TTC549 (cell line): Measurements from ENCODE around the gene RGPD5.
A peak's percentile ranks its signal among the peaks of the same experiment; 100 is the strongest.
"Not testable (repeated sequence)": the region's sequence is repeated elsewhere in the genome, so short reads cannot be mapped to it uniquely, and the experiment has no call there.

ENCODE experiments used
- FAIRE-seq: peaks from 2 replicates; lab custom pipeline; 2012; peaks lifted over from hg19 to GRCh38; lab: Jason Lieb, UNC

The RGPD5 gene

GRCh38 chr2:109794074-109794737 lies at the start of gene RGPD5:
Gene RGPD5, plus strand, starts transcription at chr2:109794305. Its CDS starts 161 bp downstream, at chr2:109794466.
- not testable (repeated sequence) for FAIRE-seq

- FAIRE-seq = not testable (repeated sequence)
Measured at GRCh38 chr2:109751572-109751971, 42.5 kb upstream of the RGPD5 start.

GRCh38 chr2:109757163-109757824 lies 36.8 kb upstream of the RGPD5 start:
- not testable (repeated sequence) for FAIRE-seq

GRCh38 chr2:109760265-109761042 lies 33.7 kb upstream of the RGPD5 start:
- not testable (repeated sequence) for FAIRE-seq

DNA sequence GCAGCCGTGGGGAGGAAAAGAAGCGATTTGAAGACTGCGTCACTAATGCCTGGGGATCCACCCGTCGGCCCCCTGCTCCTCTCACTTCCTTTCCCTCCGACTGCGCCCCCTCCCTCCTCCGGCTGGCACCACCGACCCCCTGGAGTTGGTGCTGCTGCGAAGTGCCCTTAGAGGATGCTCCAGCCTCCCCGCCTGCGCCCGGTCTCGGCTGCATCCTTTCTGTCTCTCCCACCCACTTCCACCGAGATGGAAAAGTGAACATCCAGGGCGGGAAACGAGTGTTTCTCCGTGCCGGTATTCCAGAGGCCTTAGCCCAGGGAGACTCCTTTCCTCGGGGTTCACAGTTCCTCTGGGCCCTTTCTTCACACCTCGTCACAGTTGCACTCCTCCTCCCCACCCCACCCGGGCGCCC lies 33.1 kb upstream of the RGPD5 start:
- FAIRE-seq = not testable (repeated sequence)

GRCh38 chr2:109761976-109762375 lies 32.1 kb upstream of the RGPD5 start:
- not testable (repeated sequence) for FAIRE-seq

DNA sequence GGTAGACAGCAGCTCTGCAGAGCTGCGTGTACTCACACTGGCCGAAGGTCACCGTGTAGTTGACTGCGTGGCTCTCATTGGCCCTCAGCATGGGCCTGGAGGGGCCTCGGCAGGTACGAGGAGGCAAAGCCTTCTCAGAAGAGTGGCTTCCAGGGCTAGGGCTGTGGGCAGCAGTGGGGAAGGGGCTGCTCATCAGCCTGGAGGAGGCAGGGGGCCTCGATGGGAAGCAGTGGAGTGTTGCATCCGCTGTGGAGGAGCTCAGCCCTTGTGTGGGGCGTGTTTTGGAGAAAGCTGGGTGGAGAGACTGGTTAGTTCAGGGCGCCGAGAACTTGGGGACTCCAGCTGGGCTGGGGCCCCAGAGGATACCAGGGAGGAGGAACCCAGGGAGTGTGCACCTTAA lies 28.0 kb upstream of the RGPD5 start:
- FAIRE-seq = not testable (repeated sequence)

- FAIRE-seq = not testable (repeated sequence)
Measured at GRCh38 chr2:109766886-109767578, 27.1 kb upstream of the RGPD5 start.

DNA sequence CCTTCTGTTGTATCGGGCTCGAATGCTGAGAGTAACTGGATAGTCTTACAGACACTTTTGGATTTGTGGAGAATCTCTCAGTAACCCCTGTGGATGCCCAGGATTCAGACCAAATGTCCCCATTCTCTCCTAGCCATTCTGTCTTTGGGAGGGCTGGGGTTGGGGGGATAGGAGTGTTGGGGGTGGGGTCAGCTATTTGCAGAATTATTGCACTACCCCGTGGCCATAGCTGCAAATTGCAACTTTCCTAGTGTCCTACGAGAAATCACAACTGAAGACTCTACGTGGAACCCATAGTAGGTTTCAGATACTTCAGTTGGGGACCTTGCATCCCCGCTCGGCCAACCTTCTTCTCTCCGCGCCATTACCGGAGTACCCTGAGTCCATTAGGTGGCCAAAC lies 25.2 kb upstream of the RGPD5 start:
- FAIRE-seq = not testable (repeated sequence)

- not testable (repeated sequence) for FAIRE-seq
Measured at GRCh38 chr2:109779118-109779517, 15.0 kb upstream of the RGPD5 start.

GRCh38 chr2:109781147-109781816 lies 12.8 kb upstream of the RGPD5 start:
- not testable (repeated sequence) for FAIRE-seq

DNA sequence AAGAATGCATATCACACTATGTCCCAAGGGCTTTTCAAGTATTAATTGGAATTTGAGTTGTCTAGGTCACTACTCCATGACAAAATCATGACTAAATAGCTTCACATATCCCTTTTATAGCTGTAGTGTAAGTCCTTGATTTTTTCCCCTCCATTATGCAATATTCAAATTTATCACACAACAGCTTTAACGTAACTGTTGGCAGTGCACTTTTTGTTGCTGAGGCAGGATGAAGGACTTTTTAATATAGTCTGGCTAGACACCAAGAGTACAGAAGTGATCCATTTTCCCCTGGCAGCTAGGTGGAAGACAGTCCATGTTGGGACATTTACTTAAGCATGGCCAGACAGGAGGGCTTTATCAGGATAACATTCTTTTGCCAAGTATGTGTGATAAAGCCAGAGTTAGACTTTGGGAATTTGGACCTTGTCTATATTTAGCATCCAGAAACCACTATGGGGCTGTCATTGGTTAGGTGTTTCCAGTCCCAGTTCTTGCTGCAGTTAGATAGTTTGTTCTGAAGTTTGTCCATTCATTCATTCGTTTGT lies 11.6 kb upstream of the RGPD5 start:
- not testable (repeated sequence) for FAIRE-seq

DNA sequence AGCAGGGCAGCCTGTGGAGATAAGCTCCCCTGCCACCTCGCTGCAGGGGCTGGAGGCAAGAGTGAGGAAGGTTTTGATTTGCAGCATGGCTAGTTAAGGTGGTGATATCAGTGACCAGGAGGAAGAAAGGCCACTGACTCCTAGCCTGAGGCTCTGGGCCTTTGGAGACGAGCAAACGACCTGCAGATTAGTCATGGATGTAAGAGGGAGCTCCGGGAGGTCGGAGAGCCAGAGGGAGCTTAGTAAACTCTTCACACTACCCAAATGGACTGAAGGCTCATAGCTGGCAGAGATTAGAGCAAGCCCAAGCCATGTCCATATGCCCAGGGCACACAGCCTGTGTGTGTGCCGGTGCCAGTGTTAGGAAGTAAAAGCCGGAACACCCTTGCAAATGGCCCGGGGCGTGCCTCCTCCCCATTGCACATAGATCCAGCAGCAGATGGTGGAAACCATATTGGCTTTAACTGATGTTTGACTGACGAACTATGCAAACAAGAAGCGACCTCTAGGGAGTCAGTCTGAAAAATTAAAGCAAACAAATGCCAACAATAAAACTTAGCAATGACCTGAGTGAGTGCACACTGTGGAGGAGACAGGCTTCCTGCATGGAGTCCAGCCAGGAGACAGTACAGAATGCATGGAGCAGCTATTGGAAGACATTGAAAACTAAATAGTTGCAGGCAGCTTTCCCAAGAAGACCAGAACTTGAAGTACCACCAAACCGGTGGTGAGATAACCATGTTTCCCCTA lies 2.4 kb upstream of the RGPD5 start:
- not testable (repeated sequence) for FAIRE-seq

GRCh38 chr2:109792659-109793058 lies 1.4 kb upstream of the RGPD5 start:
- FAIRE-seq = not testable (repeated sequence)

DNA sequence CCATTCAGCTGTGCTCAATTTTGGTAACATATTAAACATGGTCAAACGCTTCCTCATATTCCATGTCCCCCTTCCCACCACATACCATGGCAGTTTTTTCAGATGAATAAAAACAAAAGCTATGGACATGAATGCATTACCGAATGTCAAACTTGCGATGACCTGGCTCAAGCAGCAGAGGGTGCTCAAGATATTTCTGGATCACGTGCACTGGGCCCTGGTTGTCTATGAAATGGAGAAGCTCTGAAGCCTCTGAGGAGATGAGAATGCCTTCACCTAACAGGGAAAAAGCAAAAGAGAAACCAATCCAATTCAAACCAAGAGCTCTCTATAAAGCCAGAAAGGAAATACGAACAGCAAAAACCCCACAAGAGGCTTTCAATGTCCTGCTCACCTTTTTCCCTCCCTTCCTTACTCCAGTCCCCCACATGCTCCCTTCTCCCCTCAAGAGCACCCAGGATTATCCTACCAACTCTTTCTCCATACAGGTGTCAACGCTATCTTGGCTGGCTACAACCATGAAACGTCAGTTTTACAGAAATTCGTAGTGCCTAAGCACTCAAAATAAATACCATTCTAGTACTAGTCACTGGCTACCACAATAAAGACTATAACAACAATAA lies 77.1 kb downstream of the RGPD5 start:
- peak; percentile 72 for FAIRE-seq

- FAIRE-seq = not testable (repeated sequence)
Measured at GRCh38 chr2:109876625-109877024, 82.5 kb downstream of the RGPD5 start.

GRCh38 chr2:109882112-109882511 lies 88.0 kb downstream of the RGPD5 start:
- not testable (repeated sequence) for FAIRE-seq

DNA sequence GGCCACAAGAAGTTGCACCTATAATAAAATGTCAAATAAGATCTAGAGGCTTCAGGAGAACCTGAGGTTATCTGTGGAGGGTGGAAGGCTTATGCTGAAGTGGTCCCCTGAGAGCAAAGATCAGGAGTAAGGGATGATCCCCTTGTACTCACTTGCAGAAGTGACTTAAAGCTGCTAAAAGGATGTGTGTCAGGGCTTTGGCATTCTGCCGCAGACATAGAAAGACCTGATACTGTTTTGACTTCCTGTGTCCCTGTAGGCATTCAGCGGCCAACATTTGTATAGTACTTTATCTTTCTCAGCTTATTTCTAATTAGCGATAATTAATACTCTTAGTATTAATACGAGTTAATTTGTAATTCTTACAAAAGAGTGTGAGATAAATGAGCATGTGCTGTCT lies 94.3 kb downstream of the RGPD5 start:
- FAIRE-seq = not testable (repeated sequence)

GRCh38 chr2:109889909-109890308 lies 95.8 kb downstream of the RGPD5 start:
- not testable (repeated sequence) for FAIRE-seq

GRCh38 chr2:109891024-109891423 lies 96.9 kb downstream of the RGPD5 start:
- not testable (repeated sequence) for FAIRE-seq
